H54 (cell line): ENCODE measurements around the gene NXPE1.
"Not testable (repeated sequence)": the region's sequence is repeated elsewhere in the genome, so short reads cannot be mapped to it uniquely, and the experiment has no call there.

Experiments
- DNase-seq: peaks from one replicate; pipeline ENCODE4 v3.0.0; 2011; ENCODE audit warnings: low spot score, mixed read lengths; ENCODE audit not compliant: insufficient read length
- FAIRE-seq: peaks from 3 replicates; lab custom pipeline; 2011; peaks lifted over from hg19 to GRCh38; lab: Jason Lieb, UNC
- POLR2A ChIP-seq: IDR thresholded peaks from 2 replicates; pipeline ENCODE4 v1.6.1; 2011; ENCODE audit warnings: low read depth, mild to moderate bottlenecking, low read length

Gene NXPE1

GRCh38 chr11:114559425-114560310 lies at the start of gene NXPE1:
Gene NXPE1 (minus strand): TSS chr11:114559881. CDS start chr11:114551201, 8,680 bp downstream.
- no peak for TF ChIP-seq POLR2A
- FAIRE-seq (no peak), DNase-seq (no peak)

GRCh38 chr11:114609429-114609828 lies 49.7 kb upstream of the NXPE1 start:
- no peak for FAIRE-seq
- no peak for TF ChIP-seq POLR2A
- no peak for DNase-seq

DNA sequence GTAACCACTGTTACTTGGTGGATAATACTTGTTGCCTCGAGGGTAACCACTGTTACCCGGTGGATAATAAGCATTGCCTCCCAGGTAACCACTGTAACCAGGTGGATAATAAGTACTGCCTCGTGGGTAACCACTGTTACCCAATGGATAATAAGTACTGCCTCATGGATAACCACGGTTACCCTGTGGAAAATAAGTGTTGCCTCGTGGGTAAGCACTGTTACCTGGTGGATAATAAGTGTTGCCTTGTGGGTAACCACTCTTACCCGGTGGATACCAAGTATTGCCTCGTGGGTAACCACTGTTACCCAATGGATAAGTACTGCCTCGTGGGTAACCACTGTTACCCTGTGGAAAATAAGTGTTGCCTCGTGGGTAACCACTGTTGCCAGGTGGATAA lies 48.9 kb upstream of the NXPE1 start:
- DNase-seq, FAIRE-seq: not testable (repeated sequence)

GRCh38 chr11:114607753-114608459 lies 48.2 kb upstream of the NXPE1 start:
- TF ChIP-seq POLR2A, result no peak
- no peak for FAIRE-seq
- no peak for DNase-seq

DNA sequence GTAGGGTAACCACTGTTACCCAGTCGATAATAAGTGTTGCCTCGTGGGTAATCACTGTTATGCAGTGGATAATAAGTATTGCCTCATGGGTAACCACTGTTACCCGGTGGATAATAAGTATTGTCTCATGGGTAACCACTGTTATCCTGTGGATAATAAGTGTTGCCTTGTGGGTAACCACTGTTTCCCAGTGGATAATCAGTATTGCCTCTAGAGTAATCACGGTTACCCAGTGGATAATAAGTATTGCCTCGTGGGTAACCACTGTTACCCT lies 47.1 kb upstream of the NXPE1 start:
- not testable (repeated sequence) for FAIRE-seq

DNA sequence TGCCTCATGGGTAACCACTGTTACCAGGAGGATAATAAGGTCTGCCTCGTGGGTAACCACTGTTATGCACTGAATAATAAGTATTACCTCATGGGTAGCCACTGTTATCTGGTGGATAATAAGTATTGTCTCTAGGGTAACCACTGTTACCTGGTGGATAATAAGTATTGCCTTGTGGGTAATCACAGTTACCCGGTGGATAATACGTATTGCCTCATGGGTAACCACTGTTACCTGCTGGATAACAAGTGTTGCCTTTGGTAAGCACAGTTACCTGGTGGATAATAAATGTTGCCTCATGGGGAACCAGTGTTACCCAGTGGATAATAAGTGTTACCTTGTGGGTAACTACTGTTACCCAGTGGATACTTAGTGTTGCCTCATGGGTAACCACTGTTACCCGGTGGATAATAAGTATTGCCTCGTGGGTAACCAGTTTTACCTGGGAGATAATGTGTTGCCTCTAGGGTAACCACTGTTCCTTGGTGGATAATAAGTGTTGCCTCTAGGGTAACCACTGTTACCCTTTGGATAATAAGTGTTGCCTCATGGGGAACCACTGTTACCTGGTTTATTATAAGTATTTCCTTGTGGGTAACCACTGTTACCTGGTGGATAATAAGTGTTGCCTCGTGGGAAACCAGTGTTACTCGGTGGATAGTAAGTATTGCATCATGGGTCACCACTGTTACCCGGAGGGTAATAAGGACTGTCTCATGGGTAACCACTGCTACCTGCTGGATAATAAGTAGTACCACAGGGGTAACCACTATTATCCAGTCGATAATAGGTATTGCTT lies 46.5 kb upstream of the NXPE1 start:
- DNase-seq, result no peak
- no peak for FAIRE-seq
- TF ChIP-seq POLR2A, result no peak

More for the DNA sequence above, 47.1 kb upstream of the NXPE1 start:
- not testable (repeated sequence) for DNase-seq

DNA sequence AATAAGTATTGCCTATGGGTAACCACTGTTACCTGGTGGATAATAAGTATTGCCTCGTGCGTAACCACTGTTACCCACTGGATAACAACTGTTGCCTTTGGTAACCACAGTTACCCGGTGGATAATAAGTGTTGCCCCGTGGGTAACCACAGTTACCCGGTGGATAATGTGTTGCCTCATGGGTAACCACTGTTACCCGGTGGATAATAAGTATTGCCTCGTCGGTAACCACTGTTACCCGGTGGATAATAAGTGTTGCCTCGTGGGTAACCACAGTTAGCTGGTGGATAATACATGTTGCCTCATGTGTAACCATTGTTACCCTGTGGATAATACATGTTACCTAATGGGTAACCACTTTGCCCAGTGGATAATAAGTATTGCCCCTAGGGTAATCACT lies 45.7 kb upstream of the NXPE1 start:
- TF ChIP-seq POLR2A, result no peak
- FAIRE-seq, result no peak
- no peak for DNase-seq

- no peak for TF ChIP-seq POLR2A
- FAIRE-seq (no peak), DNase-seq (no peak)
Measured at GRCh38 chr11:114604886-114605285, 45.2 kb upstream of the NXPE1 start.

DNA sequence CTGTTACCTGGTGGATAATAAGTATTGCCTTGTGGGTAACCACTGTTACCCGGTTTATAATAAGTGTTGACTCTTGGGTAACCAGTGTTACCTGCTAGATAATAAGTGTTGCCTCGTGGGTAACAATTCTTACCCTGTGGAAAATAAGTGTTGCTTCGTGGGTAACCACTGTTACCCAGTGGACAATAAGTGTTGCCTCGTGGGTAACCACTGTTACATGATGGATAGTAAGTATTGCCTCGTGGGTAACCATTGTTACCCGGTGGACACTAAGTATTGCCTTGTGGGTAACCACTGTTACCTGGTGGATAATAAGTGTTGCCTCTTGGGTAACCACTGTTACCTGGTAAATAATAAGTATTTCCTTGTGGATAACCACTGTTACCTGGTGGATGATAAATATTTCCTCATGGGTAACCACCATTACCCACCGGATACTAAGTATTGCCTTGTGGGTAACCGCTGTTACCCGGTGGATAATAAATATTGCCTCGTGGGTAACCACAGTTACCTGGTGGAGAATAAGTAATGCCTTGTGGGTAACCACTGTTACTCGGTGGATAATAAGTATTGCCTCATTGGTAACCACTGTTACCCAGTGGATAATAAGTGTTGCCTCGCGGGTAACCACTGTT lies 44.6 kb upstream of the NXPE1 start:
- no peak for FAIRE-seq
- TF ChIP-seq POLR2A, result no peak
- no peak for DNase-seq

GRCh38 chr11:114603151-114603550 lies 43.5 kb upstream of the NXPE1 start:
- not testable (repeated sequence) for DNase-seq, FAIRE-seq

GRCh38 chr11:114598461-114598860 lies 38.8 kb upstream of the NXPE1 start:
- DNase-seq, result no peak
- no peak for TF ChIP-seq POLR2A
- FAIRE-seq, result no peak

DNA sequence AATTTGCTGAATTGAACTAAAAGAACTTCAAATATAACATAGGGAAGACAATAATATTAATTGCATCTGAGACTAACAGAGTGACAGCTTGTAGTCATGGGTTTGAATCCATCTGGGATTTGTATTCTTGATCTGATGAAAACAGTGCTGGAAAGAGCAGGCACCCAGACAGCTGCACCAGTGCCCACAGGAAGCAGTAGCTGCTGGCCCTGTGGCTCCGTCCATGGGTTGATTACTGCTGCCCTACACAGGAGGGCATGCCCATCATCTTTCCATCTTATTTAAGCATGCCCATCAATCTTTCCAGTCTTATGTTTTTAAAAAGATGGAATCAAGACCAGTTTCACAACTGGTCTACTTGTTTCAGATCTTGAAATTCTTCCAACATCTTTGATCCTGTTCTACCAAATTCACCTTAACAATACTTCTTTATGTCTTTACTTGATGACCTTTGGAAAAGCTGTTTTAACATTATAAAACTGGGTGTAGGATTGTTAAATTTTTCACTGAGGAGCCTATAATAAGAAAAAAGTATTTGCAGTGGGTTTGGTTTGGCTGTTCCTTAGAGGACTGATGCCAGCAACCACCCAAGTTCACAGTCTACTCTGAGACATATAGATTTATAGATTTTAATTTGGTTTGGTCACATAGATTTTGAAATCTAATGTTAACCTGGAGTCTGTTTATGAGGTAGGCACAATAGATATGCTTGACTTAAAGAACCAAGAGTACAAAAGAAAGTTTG lies 36.7 kb upstream of the NXPE1 start:
- no peak for TF ChIP-seq POLR2A
- DNase-seq (no peak), FAIRE-seq (no peak)

- FAIRE-seq (no peak), DNase-seq (no peak)
- TF ChIP-seq POLR2A, result no peak
Measured at GRCh38 chr11:114595571-114595970, 35.9 kb upstream of the NXPE1 start, which contains the start of gene NXPE4. Gene NXPE4 (minus strand): TSS chr11:114595786. CDS start chr11:114594759, 1,027 bp downstream.

DNA sequence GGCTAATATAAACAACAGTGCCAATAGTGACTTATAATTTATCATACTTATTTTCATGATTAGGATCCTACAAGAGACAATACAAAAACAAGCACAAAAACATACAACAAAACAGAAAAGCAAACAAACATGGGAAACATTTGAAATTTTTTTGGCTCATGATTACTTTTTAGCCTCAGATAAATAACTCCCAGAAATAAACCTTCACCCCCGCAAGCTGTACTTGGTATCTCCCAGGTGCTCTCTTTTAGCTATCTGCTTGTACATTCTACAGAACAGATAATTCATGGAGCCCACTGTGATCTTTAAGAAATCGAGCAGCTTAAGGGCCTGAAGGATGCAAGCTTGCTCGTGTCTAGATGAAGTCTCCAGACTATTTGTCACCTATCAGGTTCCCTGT lies 35.0 kb upstream of the NXPE1 start:
- FAIRE-seq (no peak), DNase-seq (no peak)
- TF ChIP-seq POLR2A, result no peak
